Large intestine (tissue), 12 donors: ENCODE measurements around the gene LRRIQ4. TPM values are rescaled to one million over a fixed set of nuclear protein-coding genes. Genes with fewer than 3 reads are reported as not detected.

Experiments used
- DNase-seq, 2 donors: peaks; one replicate each; pipeline versions ENCODE4 v3.0.0 to v3.0.0-alpha.2; 2013
- H3K27ac ChIP-seq: one replicate; pipeline ENCODE4 v1.5.1; 2013; ENCODE audit warnings: low read length
- H3K27me3 ChIP-seq: 2 replicates; pipeline ENCODE4 v1.6.1; 2013; ENCODE audit warnings: low read length; ENCODE audit not compliant: control insufficient read depth, insufficient read depth
- H3K36me3 ChIP-seq: 2 replicates; pipeline ENCODE4 v1.6.1; 2013; ENCODE audit warnings: low read length; ENCODE audit not compliant: control insufficient read depth, insufficient read depth
- H3K4me1 ChIP-seq: one replicate; pipeline ENCODE4 v1.6.1; 2013; ENCODE audit warnings: low read length; ENCODE audit not compliant: control insufficient read depth, insufficient read depth
- H3K4me3 ChIP-seq: one replicate; pipeline ENCODE4 v1.5.1; 2013; ENCODE audit warnings: low read length
- H3K9me3 ChIP-seq: one replicate; pipeline ENCODE4 v1.6.1; 2013; ENCODE audit warnings: mild to moderate bottlenecking, low read depth, low read length, moderate library complexity; ENCODE audit not compliant: control insufficient read depth
- WGBS: methylation state at CpG from one replicate; pipeline ENCODE4 v1.1.5; 2013; ENCODE audit warnings: low lambda C conversion rate; ENCODE audit not compliant: insufficient coverage; 5-methylcytosine and 5-hydroxymethylcytosine counted together
- long read RNA-seq, 11 donors: transcript quantifications; one replicate each; lab custom pipeline, GENCODE V29; 2026
- polyA plus RNA-seq: library from polyadenylated mRNA; unstranded; fragments of 120-200 nt; gene quantifications from one replicate; pipeline ENCODE4 v1.2.1, GENCODE V29; 2013

The LRRIQ4 gene
- polyA plus RNA-seq, result 0.07 TPM
- long read RNA-seq, donor 1, result 0 reads
- long read RNA-seq, donor 2, result 0 reads
- long read RNA-seq, donor 3, result 0 reads
- long read RNA-seq, donor 4, result 0 reads
- long read RNA-seq, donor 5, partial matches to known transcripts, result 0 of 5 reads
- long read RNA-seq, donor 5, other reads (novel, unspliced or antisense), result 5 of 5 reads
- long read RNA-seq, donor 6, result 0 reads
- long read RNA-seq, donor 7, result 0 reads
- long read RNA-seq, donor 8, result 0 reads
- long read RNA-seq, donor 9, result 0 reads
- long read RNA-seq, donor 10, result 0 reads
- long read RNA-seq, donor 11, result 0 reads

DNA sequence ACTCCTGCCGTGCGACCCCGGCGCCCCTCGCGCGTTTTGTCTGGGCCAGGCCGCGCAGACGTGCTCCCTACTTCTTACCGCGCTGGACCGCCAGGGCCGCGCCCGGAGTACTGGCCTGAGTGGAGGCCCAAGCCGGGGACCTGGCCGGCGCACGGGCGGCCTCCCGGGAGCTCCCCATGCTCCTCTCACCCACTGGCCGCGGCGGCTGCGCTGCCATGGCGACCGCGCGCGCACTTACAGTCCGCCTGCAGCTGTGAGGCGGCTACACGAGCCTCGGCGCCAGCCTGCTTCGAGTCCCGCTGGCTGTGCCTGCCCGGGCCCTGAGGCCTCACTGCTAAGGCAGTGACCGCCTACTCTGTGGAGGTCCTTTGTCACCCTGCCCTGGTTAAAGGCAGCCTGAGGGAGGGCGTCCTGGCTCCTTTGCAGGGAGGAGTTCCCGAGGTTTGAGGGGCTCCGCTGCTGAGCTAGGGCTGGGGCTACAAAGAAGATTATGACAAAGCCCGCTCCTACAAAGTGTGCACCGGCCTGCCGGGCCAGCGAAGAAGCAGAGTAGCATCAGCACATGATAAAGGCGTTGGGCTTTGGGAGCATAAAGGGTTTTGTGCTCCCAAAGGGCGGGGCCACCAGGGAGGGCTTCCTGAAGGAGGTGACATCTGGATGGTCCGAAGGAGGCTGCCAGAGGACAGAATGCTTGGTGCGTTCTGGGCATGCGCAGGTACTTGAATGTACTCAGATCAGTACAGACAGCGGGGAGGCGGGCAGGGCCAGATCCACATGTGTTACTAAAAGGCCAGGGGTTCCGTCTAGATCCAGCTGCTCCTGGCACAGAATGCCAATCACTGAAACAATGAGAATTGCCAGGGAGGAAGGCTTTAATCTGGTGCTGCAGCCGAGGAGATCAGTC lies at the start of gene LRRIQ4, which contains the start of gene LRRC34:
Gene LRRIQ4, plus strand, starts transcription at position 539 of the 904 bp plus-strand sequence. CDS start 9,052 bp downstream, outside the sequence.
Gene LRRC34, minus strand, starts transcription at position 573 of the 904 bp plus-strand sequence. Its CDS starts 356 bp downstream, at position 217.
- peak; percentile 52 to 72 for DNase-seq
- Histone ChIP-seq H3K27me3 (no peaks in the 10 kb centered on the region), H3K9me3 (peaks cover 5% of the 10 kb centered on the region), H3K4me1 (peaks cover 7% of the 10 kb centered on the region), H3K27ac (peak within 1 kb of the TSS; percentile 22), H3K36me3 (no peaks in the 10 kb centered on the region), H3K4me3 (peak within 1 kb of the TSS; percentile 52)
- 45% methylated on average over 1 of the region's 56 CpGs for WGBS

DNA sequence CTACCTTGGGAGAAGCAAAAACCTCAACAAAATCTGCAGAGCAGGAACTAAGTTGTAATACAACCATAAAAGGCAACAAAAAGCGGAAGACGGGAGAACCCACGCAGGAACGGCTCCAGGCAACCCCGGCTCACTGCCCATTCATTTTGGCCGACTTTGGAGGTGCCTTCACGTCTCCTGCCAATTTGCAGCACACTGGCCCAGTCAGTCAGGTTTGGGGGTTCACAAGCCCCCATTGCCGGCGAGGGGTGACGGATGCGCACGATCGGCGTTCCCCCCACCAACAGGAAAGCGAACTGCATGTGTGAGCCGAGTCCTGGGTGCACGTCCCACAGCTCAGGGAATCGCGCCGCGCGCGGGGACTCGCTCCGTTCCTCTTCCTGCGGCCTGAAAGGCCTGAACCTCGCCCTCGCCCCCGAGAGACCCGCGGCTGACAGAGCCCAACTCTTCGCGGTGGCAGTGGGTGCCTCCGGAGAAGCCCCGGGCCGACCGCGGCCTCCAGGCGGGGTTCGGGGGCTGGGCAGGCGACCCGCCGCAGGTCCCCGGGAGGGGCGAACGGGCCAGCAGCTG lies 48.3 kb upstream of the LRRIQ4 start:
- WGBS, result no CpG with 5 or more reads among the region's 46 CpGs
- Histone ChIP-seq H3K36me3 (no peaks in the 10 kb centered on the region), H3K27ac (peak overlapping the region; percentile 89), H3K9me3 (peaks cover 16% of the 10 kb centered on the region), H3K4me3 (peak overlapping the region; percentile 82), H3K4me1 (peaks cover 7% of the 10 kb centered on the region), H3K27me3 (no peaks in the 10 kb centered on the region)
- peak; percentile 27 to 81 for DNase-seq

DNA sequence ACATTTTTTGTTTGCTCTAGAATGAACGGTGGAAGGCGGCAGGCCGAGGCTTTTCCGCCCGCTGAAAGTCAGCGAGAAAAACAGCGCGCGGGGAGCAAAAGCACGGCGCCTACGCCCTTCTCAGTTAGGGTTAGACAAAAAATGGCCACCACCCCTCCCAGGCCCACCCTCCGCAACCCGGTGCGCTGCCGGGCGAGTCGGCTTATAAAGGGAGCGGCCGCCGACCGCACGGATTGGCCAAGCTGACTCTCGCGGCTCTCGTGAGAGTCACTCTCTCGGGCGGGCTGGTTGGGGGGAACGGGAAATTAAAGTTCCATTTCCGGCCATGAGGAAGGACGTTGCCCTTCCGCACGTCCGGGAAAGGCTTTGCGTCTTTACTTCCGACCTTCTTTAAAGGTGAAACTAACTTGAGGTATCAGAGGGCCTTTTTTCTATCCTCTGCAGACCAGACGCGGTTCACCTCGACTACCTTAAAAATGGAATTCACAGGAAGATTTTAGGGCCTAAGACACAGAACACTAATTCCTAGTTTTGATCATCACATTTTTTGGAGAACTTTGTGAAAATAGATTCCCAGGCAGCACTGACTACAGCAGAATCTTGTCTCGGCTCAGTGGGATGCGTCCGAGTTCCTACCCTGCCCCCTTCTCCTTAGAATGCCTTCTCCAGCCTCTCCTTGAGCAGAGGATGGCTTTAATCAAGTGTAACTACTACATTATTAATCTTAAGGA lies 47.6 kb upstream of the LRRIQ4 start, which contains the start of gene TERC:
Gene TERC, minus strand, starts transcription at position 179 of the 731 bp plus-strand sequence.
- no CpG with 5 or more reads among the region's 42 CpGs for WGBS
- Histone ChIP-seq H3K36me3 (no peaks in the 10 kb centered on the region), H3K27me3 (no peaks in the 10 kb centered on the region)

DNA sequence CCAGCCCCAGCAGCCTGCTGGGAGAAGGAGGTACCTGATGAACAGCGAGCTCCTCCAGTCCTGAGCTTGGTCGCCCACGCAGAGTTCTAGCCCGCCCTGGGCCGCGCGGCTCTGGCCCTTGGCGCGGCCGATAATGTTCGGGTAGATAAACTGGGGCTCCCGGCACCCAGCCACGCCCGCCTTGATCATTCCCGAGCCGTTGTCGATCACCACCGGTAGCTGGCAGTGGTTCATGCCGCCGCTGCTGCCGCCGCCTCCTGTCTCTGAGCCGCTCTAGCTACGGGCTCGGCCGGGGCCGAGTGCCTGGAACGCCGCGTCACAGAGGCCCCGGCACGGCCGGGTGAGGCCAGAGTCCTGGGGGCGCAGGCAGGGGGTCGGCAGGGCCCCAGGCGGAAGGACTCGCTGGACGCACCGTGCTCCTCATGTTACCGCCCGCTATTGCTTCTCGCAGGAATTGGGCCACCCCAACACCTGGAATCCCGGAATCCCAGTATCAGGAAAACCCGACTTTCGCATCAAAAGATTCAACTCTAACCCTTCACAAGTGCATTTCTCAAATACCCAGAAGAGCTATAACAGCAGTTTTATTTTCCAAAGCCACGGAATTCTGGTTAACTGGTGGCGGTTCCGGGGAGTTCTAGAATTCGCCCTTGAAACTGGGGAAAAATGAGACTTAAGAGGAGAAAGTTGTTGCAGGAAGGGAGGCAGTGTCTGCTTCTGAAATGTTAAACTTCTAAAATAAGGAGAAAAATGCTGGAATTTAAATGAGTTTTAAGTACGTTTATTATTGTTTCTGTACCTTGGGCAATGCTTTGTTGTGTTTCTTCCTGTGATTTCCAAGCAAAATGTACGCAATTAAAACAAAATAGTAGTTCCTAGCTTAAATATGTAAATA lies 43.1 kb upstream of the LRRIQ4 start, which contains the start of gene ACTRT3:
Gene ACTRT3, minus strand, starts transcription at position 275 of the 895 bp plus-strand sequence. Its CDS starts 41 bp downstream, at position 234.
- peaks cover 13% of the 10 kb centered on the region for H3K9me3 ChIP-seq
- 0% methylated on average over 1 of the region's 51 CpGs for WGBS
- peak within 1 kb of the TSS; percentile 84 for H3K27ac ChIP-seq
- H3K4me1 ChIP-seq, result peaks cover 3% of the 10 kb centered on the region
- H3K4me3 ChIP-seq, result peak within 1 kb of the TSS; percentile 62
- peak; percentile 67 to 89 for DNase-seq
- no peaks in the 10 kb centered on the region for H3K27me3 ChIP-seq
- peaks cover 2% of the 10 kb centered on the region for H3K36me3 ChIP-seq

More for the DNA sequence above, 47.6 kb upstream of the LRRIQ4 start, which contains the start of gene TERC:
- Histone ChIP-seq H3K4me1 (peaks cover 7% of the 10 kb centered on the region), H3K27ac (peak within 1 kb of the TSS; percentile 89), H3K4me3 (peak within 1 kb of the TSS; percentile 82), H3K9me3 (peaks cover 16% of the 10 kb centered on the region)
- DNase-seq, result peak; percentile 95 to 96

DNA sequence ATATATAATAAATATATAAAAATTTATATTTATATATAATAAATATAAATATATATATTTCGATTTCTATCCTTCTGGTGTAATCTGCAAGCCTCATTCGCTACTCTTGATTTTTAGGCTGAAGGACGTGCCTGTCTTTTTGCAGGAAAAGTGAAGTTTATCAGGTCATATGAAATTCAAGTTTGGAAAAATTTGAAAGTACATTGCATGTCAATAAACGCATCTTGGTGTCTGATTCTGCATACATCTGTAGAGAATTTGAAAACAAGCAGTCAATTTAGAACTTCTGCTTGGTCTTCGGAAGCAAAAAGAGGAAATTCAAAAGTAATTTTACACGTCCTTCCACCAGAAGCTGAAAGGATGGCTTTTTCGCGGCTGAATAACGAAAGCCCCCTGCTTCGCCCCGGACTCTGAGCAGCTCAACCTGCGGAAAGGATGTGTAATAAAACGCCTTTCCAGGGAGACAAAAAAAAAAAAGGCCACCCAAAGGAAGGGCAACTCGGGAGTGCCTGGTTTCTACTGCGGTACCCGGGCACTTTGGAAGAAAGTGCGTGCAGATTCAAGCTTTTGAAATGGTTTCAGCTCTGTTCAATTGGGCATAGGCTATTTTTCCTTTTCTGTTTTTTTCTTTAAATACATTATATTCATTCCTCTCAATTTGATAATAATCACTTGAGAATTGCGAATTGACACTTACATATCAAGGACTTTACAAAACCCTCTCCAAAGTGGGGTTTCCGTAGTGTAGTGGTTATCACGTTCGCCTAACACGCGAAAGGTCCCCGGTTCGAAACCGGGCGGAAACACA lies 41.0 kb upstream of the LRRIQ4 start:
- peak; percentile 73 to 89 for DNase-seq
- WGBS, result 4% methylated on average over 5 of the region's 27 CpGs
- Histone ChIP-seq H3K9me3 (peaks cover 7% of the 10 kb centered on the region), H3K4me3 (peak overlapping the region; percentile 90), H3K4me1 (peaks cover 6% of the 10 kb centered on the region), H3K36me3 (peaks cover 15% of the 10 kb centered on the region), H3K27me3 (no peaks in the 10 kb centered on the region), H3K27ac (peak overlapping the region; percentile 99)

DNA sequence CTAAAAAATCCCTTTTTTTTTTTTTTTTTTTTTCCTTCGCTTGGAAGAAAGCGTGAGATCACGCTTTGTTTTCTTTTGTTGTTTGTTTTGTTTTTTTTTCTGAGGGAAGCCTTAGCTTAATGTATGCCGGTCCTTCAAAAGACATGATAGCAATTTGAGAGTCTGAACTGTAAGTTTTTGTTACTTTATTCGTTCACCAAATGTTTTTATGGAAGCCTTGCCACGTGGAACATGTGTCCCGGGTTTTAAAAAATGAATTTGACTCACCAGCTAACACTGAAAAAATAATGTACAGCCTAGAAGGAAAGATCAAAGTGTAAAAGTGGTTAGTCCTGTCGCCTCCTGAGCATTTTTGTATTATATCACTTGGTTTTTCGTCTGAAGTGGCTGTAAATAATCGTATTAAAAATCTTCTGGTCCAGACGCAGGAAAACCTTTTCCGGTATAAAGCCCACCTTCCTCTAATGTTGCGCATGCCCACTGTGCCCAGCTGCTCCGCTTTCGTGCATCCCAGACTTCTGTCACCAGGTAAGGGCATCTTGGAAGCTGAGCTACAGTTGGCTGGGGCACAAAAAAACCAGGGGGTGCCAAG lies 40.3 kb upstream of the LRRIQ4 start:
- H3K9me3 ChIP-seq, result peaks cover 7% of the 10 kb centered on the region
- DNase-seq, result peak; percentile 76 to 87
- no peaks in the 10 kb centered on the region for H3K27me3 ChIP-seq
- WGBS, result 0% methylated on average over 2 of the region's 15 CpGs
- peak overlapping the region; percentile 99 for H3K27ac ChIP-seq
- H3K4me3 ChIP-seq, result peak overlapping the region; percentile 90
- peaks cover 6% of the 10 kb centered on the region for H3K4me1 ChIP-seq
- H3K36me3 ChIP-seq, result peaks cover 20% of the 10 kb centered on the region

DNA sequence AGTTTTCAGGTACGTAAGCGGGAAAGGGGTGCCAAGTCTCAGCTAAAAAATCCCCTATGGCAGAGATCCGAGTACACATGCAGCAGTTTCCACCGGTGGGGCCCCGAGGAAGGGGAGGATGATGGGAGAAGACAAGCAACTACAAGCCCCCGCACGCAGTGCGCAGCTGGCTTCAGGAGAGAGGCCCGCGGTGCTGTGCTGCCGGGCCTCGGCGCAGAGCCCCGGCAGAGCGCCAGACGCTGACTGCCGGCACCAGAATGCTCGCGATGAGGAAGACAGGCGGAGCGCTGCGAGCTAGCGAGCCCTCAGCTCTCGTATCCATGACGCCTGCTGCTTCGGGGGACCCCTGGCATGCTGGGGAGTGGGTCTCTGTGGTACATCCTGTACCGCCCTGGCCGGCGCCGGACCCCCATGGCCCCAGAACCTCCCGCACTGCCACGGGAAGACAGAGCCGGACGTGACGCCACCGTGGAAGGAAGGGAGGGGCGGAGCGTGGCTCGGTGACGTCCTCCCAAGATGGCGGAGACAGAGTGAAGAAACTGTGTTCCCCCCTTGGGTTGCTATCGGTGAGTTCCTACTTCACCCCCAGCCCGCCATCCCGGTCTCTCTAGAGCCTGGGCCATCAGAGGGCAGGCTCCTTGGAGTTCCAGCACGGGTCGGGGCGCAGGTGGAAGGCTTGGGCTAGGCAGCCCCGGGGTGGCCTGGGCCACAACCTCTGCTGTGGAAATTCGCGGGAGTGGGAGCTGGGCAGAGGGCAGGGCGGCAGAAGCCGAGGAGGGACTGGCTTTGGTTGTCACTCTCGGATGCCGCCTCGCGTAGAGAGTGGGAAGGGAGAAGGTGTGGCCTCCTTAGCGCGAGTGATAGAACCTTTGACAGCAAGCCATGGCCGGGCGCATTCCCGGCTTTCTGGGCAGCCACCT lies 39.5 kb upstream of the LRRIQ4 start, which contains the start of gene MYNN:
Gene MYNN, plus strand, starts transcription at position 500 of the 920 bp plus-strand sequence. CDS start 900 bp downstream, outside the sequence.
- peak within 1 kb of the TSS; percentile 90 for H3K4me3 ChIP-seq
- H3K27ac ChIP-seq, result peak within 1 kb of the TSS; percentile 99
- H3K4me1 ChIP-seq, result peaks cover 6% of the 10 kb centered on the region
- no peaks in the 10 kb centered on the region for H3K27me3 ChIP-seq
- peak; percentile 94 to 97 for DNase-seq
- peaks cover 7% of the 10 kb centered on the region for H3K9me3 ChIP-seq
- no CpG with 5 or more reads among the region's 61 CpGs for WGBS
- H3K36me3 ChIP-seq, result peaks cover 28% of the 10 kb centered on the region
